Measurements from ENCODE around the gene LCK.

The LCK gene

DNA sequence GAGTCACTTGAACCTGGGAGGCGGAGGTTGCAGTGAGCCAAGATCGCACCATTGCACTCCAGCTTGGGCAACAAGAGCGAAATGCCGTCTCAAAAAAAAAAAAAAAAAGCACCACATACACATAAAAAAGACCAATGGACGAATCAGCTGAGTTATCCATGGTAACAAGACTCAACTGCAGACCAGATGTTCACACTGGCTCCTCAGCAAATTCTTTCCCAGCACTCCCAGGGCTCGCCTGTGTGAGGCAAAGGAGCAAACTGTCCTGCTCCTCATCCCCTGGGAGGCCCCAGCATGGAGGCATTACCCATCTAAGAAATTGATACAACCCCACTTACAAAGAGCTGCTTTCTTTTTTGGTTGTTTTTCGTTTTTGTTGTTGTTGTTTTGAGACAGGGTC is 32.0 kb upstream of the LCK start:
- ChIA-PET CTCF (interaction anchor here (0.6 to 1.2 kb wide), 2 partner anchors 52 to 196 kb away, joined by 3 to 5 read pairs; no protein-coding TSS in a partner anchor), POLR2A (interaction anchor here (2.0 kb wide), 1 partner anchor 117 kb away, joined by 5 read pairs; the partner anchor contains the start of gene MARCKSL1)
- Histone ChIP-seq H3K27ac (ENCODE audit: extremely low read depth, low read depth, low read length) (no peak overlapping the region), H3K36me3 (ENCODE audit: control insufficient read depth in 2 of 2, insufficient read depth in 1 of 2, low read length in 2 of 2) (peaks cover 0 to 69% of the 10 kb centered on the region in 2 experiments; a peak in 2 of 3 replicates), H3K9me3 (ENCODE audit: control insufficient read depth, insufficient read depth, low read depth, low read length) (no peaks in the 10 kb centered on the region), H3K4me1 (ENCODE audit: control insufficient read depth, insufficient read depth, low read length) (peaks cover 2% of the 10 kb centered on the region; the same call in 1 of the 2 replicates), H3K4me3 (ENCODE audit: low read depth, low read length) (no peak overlapping the region)
- TF ChIP-seq ZNF169 (tag by site-specific recombination; IDR thresholded peaks at IDR 0.05) (no peak), ZNF132 (tag by site-specific recombination; IDR thresholded peaks at IDR 0.05; ENCODE audit: borderline replicate concordance) (no peak), KLF1 (tag by site-specific recombination; IDR thresholded peaks at IDR 0.05) (no peak), ZNF362 (tag by site-specific recombination; IDR thresholded peaks at IDR 0.05) (no peak), ZNF510 (tag by site-specific recombination; IDR thresholded peaks at IDR 0.05; ENCODE audit: insufficient replicate concordance) (no peak), ZNF26 (tag by site-specific recombination; IDR thresholded peaks at IDR 0.05) (no peak), ZNF664 (tag by site-specific recombination; IDR thresholded peaks at IDR 0.05) (no peak), ZNF121 (tag by site-specific recombination; IDR thresholded peaks at IDR 0.05) (no peak), ZSCAN23 (tag by site-specific recombination; IDR thresholded peaks at IDR 0.05) (no peak)

- H3K9me3 ChIP-seq (ENCODE audit: control insufficient read depth, insufficient read depth, low read depth, low read length): no peaks in the 10 kb centered on the region
- peaks cover 2% of the 10 kb centered on the region; the same call in 1 of the 2 replicates for H3K4me1 ChIP-seq (ENCODE audit: control insufficient read depth, insufficient read depth, low read length)
- peak overlapping the region; percentile 83 for H3K4me3 ChIP-seq (ENCODE audit: low read depth, low read length)
- TF ChIP-seq SCRT2 (tag by site-specific recombination; IDR thresholded peaks at IDR 0.05) (peak; percentile 98), SCRT1 (tag by site-specific recombination; IDR thresholded peaks at IDR 0.05; ENCODE audit: borderline replicate concordance) (peak; percentile 78), ZEB2 (tag by site-specific recombination; IDR thresholded peaks at IDR 0.05) (no peak)
- CTCF ChIA-PET: interaction anchor here (0.6 to 2.0 kb wide), 4 partner anchors 10 to 193 kb away, joined by 3 to 7 read pairs (median 4); partner anchors contain the start of gene CCDC28B
- H3K36me3 ChIP-seq (ENCODE audit: control insufficient read depth in 2 of 2, insufficient read depth in 1 of 2, low read length in 2 of 2): peaks cover 12 to 70% of the 10 kb centered on the region in 2 experiments; a peak in 2 of 3 replicates
- peak overlapping the region; percentile 34; the same call in 1 of the 2 replicates for H3K27ac ChIP-seq (ENCODE audit: extremely low read depth, low read depth, low read length)
- POLR2A ChIA-PET: interaction anchor here (0.8 to 1.2 kb wide), 2 partner anchors 8 to 28 kb away, joined by 3 read pairs; no protein-coding TSS in a partner anchor
Measured at GRCh38 chr1:32220746-32221580, 30.1 kb upstream of the LCK start.

DNA sequence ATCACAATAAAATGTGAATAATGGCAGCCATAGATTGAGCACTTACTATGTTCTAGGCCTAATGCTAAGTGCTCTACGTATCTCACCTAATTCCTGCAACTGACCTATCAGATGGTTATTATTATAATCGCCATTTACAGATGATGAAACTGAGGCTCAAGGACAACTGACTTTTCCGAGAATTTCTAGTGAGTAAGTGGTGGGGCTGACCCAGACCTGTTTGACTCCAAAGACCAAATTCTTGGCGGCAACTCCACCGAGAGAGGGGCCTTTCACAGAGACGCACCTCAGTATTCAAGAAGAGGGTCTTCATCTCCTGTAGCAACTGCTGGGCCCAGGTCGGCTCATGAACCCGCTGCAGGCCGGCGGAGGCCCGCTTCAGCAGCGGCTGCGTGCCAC is 29.5 kb upstream of the LCK start:
- ChIA-PET POLR2A (interaction anchor here (1.2 kb wide), 1 partner anchor 9 kb away, joined by 3 read pairs; no protein-coding TSS in a partner anchor), CTCF (interaction anchor here (0.6 to 2.0 kb wide), 2 partner anchors 11 to 26 kb away, joined by 4 to 7 read pairs; no protein-coding TSS in a partner anchor)
- Histone ChIP-seq H3K27ac (ENCODE audit: extremely low read depth, low read depth, low read length) (peak overlapping the region; percentile 34; the same call in 1 of the 2 replicates), H3K4me1 (ENCODE audit: control insufficient read depth, insufficient read depth, low read length) (peaks cover 2% of the 10 kb centered on the region; the same call in 1 of the 2 replicates), H3K9me3 (ENCODE audit: control insufficient read depth, insufficient read depth, low read depth, low read length) (no peaks in the 10 kb centered on the region), H3K4me3 (ENCODE audit: low read depth, low read length) (peak overlapping the region; percentile 83), H3K36me3 (ENCODE audit: control insufficient read depth in 2 of 2, insufficient read depth in 1 of 2, low read length in 2 of 2) (peaks cover 15 to 70% of the 10 kb centered on the region in 2 experiments; a peak in 2 of 3 replicates)
- TF ChIP-seq YY2 (tag by site-specific recombination; IDR thresholded peaks at IDR 0.05): no peak
- peak; percentile 99 for TF ChIP-seq ZNF664 (tag by site-specific recombination; IDR thresholded peaks at IDR 0.05)
- no peak for TF ChIP-seq YY1 (tag by site-specific recombination; IDR thresholded peaks at IDR 0.05)
- TF ChIP-seq ZNF433 (tag by site-specific recombination; IDR thresholded peaks at IDR 0.05; ENCODE audit: low read depth): no peak
- TF ChIP-seq ZNF335 (tag by site-specific recombination; conservative IDR thresholded peaks at IDR 0.05): no peak; the same call in 1 of the 2 replicates
- no peak for TF ChIP-seq ZBTB1 (tag by site-specific recombination; IDR thresholded peaks at IDR 0.05)
- TF ChIP-seq KLF10 (tag by site-specific recombination; IDR thresholded peaks at IDR 0.05): no peak
- no peak for TF ChIP-seq ZNF23 (tag by site-specific recombination; IDR thresholded peaks at IDR 0.05; ENCODE audit: borderline replicate concordance)
- TF ChIP-seq ZNF302 (tag by site-specific recombination; IDR thresholded peaks at IDR 0.05; ENCODE audit: low read depth): no peak
- TF ChIP-seq ZNF776 (tag by site-specific recombination; IDR thresholded peaks at IDR 0.05; ENCODE audit: borderline replicate concordance): no peak
- TF ChIP-seq HOXA7 (CRISPR knock-in tag; IDR thresholded peaks at IDR 0.05; ENCODE audit: borderline replicate concordance): no peak
- TF ChIP-seq ZNF324 (tag by site-specific recombination; IDR thresholded peaks at IDR 0.05): no peak
- no peak for TF ChIP-seq ZNF76 (tag by site-specific recombination; IDR thresholded peaks at IDR 0.05; ENCODE audit: borderline replicate concordance, low read depth)
- TF ChIP-seq, protein P1, sequence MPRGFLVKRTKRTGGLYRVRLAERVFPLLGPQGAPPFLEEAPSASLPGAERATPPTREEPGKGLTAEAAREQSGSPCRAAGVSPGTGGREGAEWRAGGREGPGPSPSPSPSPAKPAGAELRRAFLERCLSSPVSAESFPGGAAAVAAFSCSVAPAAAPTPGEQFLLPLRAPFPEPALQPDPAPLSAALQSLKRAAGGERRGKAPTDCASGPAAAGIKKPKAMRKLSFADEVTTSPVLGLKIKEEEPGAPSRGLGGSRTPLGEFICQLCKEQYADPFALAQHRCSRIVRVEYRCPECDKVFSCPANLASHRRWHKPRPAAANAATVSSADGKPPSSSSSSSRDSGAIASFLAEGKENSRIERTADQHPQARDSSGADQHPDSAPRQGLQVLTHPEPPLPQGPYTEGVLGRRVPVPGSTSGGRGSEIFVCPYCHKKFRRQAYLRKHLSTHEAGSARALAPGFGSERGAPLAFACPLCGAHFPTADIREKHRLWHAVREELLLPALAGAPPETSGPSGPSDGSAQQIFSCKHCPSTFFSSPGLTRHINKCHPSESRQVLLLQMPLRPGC (tag by site-specific recombination; IDR thresholded peaks at IDR 0.05): no peak
- TF ChIP-seq SP3 (tag by site-specific recombination; IDR thresholded peaks at IDR 0.05): no peak
- 0 out of 2 replicates have a peak, but pooled peaks have one; percentile 13 for TF ChIP-seq ZFP69B (tag by site-specific recombination; IDR thresholded peaks at IDR 0.05)
